ES-I3 (cell line): ENCODE results near the gene WNT10A.

Experiments
- H3K36me3 ChIP-seq: 2 replicates; pipeline ENCODE4 v1.6.1; 2013; ENCODE audit warnings: mild to moderate bottlenecking, low read length, control low read depth, moderate library complexity; ENCODE audit not compliant: insufficient read depth
- H3K4me1 ChIP-seq: 2 replicates; pipeline ENCODE4 v1.6.1; 2013; ENCODE audit warnings: mild to moderate bottlenecking, control low read depth, low read length; ENCODE audit not compliant: insufficient read depth
- H3K9ac ChIP-seq: 2 replicates; pipeline ENCODE4 v1.6.1; 2013; ENCODE audit warnings: low read depth, mild to moderate bottlenecking, low read length, moderate library complexity
- H3K9me3 ChIP-seq: 2 replicates; pipeline ENCODE4 v1.6.1; 2013; ENCODE audit warnings: mild to moderate bottlenecking, low read length, moderate library complexity; ENCODE audit not compliant: control insufficient read depth, insufficient read depth

WNT10A gene

DNA sequence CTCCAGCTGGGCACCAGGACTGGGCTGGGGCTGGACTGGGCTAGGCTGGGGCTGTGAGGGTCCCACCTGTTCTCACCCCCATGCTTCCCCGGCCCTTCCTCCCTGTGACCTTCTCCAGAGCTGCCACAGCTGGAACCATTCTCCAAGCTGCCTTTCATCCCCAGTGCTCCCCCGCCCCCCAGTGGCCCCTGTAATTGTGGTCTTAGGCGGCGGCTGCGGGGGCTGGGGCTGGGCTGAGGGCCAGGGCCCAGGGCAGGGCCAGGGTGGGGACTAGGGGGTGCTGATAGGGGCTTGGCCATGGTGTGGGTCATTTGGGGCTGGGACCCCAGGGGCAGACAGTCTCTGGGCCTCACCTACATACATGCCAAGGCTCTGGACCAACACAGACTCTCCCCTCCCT, 2.8 kb upstream of the WNT10A start:
- Histone ChIP-seq H3K4me1 (peaks cover 20% of the 10 kb centered on the region), H3K9ac (no peak overlapping the region), H3K36me3 (no peaks in the 10 kb centered on the region), H3K9me3 (no peaks in the 10 kb centered on the region)

DNA sequence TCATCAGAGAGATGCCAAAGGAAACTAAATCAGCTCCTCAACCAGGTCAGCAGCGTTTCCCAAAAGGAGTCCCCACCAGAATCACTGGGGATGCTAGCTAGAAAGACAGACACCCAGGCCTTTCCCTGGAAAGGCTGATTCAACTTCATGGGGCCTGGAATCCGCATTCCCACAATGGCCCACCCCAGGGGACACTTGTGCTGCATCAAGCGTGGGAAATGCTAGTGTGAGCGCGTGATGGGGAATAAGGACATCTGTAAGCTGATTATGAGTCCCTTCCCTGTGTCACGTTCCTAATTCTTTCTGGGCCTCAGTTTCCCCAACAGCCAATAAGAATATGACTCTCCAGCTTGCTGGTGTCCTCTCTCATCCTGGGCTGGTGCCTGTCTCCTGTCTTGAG, 2.2 kb upstream of the WNT10A start:
- no peaks in the 10 kb centered on the region for H3K36me3 ChIP-seq
- H3K9me3 ChIP-seq, result no peaks in the 10 kb centered on the region
- no peak overlapping the region for H3K9ac ChIP-seq
- peaks cover 20% of the 10 kb centered on the region for H3K4me1 ChIP-seq

DNA sequence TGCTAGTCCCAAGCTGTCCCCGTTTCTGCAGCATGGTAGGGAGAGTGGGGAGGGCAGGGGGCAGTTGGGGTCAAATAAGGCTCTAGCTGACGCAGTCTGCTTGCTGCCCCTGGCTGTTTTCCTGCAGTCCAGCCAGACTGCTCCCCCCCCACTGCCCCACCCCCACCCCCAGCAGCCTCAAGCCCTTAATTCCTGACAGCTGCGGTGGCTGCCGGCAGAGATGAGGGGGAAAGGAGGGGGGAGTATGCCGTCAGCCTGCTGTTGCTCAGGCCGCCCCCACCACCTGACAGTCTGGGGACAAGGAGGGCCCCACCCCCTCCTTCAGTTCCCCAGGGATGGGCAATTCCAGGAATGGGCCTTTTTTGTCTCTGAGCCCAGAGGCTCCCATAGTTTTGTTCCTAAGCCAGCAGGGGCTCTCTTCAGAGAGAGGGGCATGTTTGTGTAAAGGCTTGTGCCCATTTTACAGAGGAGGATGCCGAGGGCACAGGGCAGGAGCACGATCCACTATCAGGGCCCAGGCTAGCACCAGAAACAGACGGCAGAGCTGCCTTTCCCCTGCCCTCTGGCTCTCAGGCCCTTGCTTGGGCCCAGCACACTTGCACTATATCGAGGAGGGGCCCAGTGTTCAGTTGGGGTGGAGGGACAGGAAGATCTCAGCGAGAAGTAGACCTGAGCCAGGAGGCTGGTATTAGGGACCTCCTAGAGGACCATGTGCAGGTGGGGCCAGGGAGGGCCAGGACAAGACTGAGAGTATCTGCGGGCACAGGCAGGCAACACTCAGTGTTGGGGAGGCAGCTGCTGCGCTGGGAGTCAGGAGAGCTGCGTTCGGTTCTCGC, 1.5 kb upstream of the WNT10A start:
- Histone ChIP-seq H3K4me1 (peaks cover 20% of the 10 kb centered on the region), H3K9me3 (no peaks in the 10 kb centered on the region), H3K36me3 (no peaks in the 10 kb centered on the region), H3K9ac (no peak overlapping the region)

DNA sequence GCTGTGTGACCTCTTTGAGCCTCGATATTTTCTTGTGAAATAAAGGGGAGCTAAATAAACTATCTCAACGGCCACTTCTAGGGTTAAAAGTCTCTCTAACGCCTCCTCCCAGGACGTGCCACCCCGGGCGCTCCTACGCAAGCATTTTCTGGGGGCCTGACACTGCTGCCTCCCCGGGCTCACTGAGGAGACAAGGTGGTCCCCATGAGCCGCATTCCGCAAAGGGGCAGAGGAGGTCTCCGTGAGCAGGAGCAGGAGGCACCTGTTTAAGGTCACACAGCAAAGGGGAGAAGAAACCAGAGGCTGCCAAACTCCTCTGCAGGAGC, 913 bp upstream of the WNT10A start:
- Histone ChIP-seq H3K9me3 (no peaks in the 10 kb centered on the region), H3K36me3 (no peaks in the 10 kb centered on the region), H3K9ac (no peak overlapping the region), H3K4me1 (peaks cover 20% of the 10 kb centered on the region)

DNA sequence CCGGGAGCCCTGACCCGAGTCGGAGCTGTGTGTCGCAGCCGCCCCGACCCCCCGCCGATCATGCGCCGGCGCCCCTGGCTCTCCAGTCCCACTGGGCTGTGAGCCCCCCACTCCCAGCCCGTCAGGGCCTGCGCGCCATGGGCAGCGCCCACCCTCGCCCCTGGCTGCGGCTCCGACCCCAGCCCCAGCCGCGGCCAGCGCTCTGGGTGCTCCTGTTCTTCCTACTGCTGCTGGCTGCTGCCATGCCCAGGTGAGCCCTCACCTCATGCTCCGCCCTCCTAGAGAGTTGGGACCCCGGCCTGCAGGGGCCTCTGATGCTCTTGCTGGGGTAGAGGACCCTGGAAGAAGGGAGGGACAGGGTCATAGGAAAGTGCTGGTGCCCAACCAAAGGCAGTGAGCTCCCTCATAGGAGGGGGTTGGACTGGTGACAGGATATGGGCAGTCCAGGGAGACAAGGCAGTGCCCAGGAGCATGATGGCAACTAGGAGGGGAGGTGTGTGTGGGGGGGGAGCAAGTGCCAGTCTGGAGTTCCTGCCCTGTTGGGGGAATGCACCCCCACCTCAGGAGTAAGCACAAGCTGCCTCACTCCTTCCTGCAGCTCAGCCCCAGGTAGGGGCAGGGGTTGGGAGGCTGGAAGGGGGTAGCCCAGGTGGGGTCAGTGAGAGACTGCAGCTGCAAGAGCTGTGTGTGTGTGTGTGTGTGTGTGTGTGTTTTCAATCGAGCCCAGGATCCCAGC, 375 bp downstream of the WNT10A start:
- peak overlapping the region; percentile 27; the same call in 1 of the 2 replicates for H3K9ac ChIP-seq
- H3K36me3 ChIP-seq, result no peaks in the 10 kb centered on the region
- peaks cover 20% of the 10 kb centered on the region for H3K4me1 ChIP-seq
- H3K9me3 ChIP-seq, result no peaks in the 10 kb centered on the region

DNA sequence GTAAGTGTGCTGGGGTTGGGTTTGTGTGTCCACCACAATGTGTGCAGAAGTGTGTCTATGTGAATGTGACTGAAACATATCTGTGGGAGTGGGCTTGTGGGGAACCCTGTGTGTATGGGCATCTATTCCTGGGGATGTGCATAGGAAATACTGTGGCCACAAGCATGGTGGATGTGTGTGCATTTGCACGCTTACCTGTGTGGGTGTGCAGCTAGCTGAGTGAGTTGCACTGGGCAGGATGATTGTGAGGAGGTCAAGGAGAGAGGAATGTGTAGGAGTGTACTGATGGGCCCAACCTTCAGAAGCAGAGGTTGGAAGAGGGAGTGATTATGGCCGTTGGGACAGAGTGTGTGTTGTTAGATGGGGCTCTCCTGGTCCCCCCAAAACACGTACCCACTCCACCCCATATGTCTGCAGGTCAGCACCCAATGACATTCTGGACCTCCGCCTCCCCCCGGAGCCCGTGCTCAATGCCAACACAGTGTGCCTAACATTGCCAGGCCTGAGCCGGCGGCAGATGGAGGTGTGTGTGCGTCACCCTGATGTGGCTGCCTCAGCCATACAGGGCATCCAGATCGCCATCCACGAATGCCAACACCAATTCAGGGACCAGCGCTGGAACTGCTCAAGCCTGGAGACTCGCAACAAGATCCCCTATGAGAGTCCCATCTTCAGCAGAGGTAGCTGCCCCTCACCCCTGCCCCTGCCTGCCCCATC, 1.2 kb downstream of the WNT10A start:
- Histone ChIP-seq H3K36me3 (no peaks in the 10 kb centered on the region), H3K9me3 (no peaks in the 10 kb centered on the region), H3K4me1 (peaks cover 20% of the 10 kb centered on the region), H3K9ac (no peak overlapping the region)

DNA sequence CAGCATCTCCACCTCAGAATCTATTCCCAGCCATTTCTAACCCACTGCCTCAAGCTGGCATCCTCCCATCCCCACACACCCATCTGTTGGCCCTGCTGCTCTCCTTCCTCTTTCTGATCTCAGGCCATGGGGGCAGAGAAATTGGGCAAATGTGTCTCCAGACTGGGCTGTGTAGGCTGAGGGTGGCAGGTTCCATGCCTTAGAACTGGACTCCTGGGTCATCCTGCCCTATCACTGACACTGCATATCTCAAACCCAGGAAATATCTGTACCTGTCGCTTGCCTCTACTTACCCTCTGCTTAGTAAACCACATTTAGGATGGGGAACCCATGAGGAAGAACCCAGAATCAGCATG, 1.8 kb downstream of the WNT10A start:
- Histone ChIP-seq H3K36me3 (no peaks in the 10 kb centered on the region), H3K9me3 (no peaks in the 10 kb centered on the region), H3K4me1 (peaks cover 20% of the 10 kb centered on the region), H3K9ac (no peak overlapping the region)

DNA sequence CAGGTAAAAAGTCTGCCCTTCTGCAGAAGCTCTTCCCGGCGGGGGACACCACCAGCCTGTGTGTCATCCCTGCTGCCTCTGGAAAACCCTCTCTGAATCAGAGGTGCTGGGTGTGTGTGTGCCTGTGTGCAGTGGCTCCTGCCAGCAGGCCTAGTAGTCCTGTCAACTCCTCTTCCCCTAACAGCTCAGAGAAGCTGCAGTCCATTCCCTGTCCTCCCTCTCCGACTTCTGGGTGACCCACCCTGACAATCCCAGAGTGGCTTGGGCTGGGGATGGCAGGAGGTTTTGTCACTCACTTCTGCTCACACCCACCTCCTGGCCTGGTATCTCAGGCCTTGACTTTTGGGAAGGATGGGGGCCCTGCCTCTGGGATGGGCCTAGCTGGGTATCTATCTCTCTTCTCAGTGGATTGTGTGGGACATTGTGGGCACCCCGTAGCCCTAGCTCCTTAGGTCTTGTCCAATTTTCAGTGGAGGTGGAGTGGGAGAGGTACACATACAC, 2.3 kb downstream of the WNT10A start:
- H3K9ac ChIP-seq, result no peak overlapping the region
- peaks cover 17% of the 10 kb centered on the region for H3K4me1 ChIP-seq
- H3K9me3 ChIP-seq, result no peaks in the 10 kb centered on the region
- no peaks in the 10 kb centered on the region for H3K36me3 ChIP-seq

DNA sequence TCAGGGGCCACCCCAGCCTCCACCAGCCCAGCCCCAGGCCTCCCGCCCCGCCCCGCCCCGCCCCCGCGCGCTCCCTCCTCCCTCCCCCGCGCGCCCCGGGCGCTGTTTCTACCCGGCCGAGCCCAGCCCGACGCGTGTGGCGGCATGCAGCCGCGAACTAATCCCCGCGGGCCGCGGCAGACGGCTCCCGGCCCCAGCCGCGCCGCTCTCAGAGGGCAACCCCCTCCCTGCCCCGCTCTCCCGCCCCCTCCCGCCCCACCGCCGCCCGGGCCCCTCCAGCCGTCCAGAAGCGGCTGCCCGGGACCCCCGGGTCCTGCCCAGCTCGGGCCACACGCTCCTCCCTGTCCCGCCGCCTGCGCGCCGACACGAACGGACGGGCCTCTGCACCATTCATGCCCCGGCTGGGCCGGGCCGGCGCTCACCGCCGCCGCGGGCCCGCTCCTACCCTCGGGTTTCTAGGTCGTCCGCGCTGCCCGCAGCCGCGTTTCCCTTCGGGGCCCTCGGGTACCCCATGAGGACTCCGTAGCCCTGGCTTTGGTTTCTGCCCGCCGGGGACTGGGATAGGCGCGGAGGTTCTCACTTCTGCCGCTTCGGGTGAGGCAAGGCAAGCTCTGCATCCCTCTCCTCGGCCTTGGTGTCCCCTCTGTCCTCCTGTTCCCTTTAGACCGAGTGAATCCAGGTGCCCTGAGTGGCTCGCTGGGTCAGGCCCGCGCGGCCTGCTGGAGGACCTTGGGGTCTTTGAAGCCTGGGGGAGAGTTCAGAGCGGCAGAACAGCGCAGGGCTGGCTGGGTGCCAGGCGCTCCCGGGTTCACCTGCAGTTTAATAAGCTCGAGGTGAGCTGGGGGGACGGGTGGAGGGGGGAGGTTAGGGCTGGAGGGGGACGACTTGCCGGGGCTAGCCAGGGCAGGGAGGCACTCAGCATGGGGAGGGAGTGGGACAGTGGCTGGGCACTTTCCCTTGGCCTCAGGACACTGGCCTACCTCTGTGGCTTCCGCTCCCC, 3.1 kb downstream of the WNT10A start:
- H3K9me3 ChIP-seq, result no peaks in the 10 kb centered on the region
- no peaks in the 10 kb centered on the region for H3K36me3 ChIP-seq
- peak overlapping the region; percentile 39; the same call in 1 of the 2 replicates for H3K9ac ChIP-seq
- H3K4me1 ChIP-seq, result peaks cover 9% of the 10 kb centered on the region; the same call in 1 of the 2 replicates

DNA sequence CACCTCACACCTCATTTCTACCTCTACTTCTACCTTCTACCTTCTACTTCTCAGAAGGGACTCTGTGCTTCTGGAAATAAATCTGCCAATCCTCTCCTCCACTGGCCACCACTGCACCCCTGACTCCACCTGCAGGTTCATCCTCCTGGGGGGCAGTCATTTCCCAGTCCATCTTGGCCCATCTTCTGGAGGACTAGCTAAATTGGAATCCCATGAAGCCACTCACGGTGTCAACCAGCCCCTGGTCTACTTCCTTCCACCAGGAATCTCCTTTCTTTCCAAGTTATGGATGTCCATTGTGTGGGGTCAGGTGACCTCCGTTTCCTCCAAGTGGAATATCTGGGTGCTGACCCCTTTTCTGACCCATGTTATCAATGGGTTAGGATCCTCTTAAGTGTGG, 3.9 kb downstream of the WNT10A start:
- H3K9me3 ChIP-seq, result no peaks in the 10 kb centered on the region
- H3K9ac ChIP-seq, result no peak overlapping the region
- H3K36me3 ChIP-seq, result no peaks in the 10 kb centered on the region
- peaks cover 4% of the 10 kb centered on the region; the same call in 1 of the 2 replicates for H3K4me1 ChIP-seq

DNA sequence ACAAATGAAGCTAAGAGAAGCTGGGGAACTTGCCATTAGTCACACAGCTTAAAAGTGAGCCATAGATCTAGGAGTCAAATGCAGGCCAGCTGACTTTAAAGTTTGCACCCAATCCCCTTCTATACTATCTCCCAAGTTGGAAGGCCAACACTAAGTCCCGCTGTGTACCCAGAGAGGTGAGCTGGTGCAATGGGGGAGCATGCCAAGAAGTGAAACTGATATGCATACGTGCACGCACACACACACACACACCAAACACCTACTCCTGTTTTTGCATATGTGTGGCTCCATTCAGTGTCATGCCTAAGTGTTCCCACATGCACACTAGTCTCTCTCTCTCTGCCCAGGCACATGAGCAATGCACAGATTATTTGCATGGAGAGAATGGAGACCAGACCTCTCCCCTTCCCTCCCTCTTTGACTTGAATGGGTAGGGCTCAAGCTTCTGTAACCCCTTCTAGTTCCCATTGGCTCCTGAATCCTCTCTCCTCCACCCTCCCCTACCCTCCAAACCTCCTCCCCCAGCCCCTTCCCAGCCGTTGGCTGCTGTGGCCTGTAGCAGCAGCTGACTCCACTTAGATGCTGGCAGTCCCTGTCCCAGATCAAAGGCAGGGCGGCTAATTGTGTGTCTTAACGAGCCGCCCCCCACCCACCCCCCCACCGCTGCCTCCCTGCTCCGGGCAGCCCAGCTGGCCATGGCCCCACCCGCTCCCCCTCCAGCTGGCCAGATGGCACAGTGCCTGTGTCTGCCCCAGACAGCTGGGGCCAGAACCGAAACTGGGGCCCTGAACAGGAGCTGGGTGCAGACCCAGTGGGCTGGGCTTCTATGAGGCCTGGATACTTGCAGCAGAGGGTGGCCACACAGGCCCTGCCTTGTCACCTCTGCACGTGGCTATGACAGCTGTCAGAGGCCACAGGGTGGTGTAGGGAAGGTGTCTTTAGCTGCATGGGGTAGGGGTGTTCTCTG, 5.6 kb downstream of the WNT10A start:
- H3K9ac ChIP-seq, result no peak overlapping the region
- H3K4me1 ChIP-seq, result no peaks in the 10 kb centered on the region
- H3K9me3 ChIP-seq, result no peaks in the 10 kb centered on the region
- H3K36me3 ChIP-seq, result no peaks in the 10 kb centered on the region

DNA sequence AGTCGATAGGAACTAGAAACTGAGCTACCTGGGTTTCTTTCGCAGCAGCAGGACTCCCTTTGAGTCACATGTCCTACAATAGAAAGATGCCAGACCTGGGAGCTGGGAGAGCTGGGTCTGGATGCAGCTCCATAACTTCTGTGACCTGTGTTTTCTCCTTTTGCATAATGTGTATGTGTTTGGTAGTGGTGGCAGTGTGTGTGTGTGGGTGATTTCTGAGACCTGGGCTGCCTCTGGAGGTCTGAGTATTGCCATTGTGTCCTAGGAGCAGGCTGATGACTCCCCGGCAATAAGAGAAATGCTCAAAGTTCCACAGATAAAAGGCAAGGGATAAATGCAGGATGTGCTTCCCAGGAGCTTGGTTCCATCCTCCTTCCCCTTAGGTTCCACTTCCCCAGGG, 6.4 kb downstream of the WNT10A start:
- no peak overlapping the region for H3K9ac ChIP-seq
- H3K4me1 ChIP-seq, result no peaks in the 10 kb centered on the region
- no peaks in the 10 kb centered on the region for H3K9me3 ChIP-seq
- H3K36me3 ChIP-seq, result no peaks in the 10 kb centered on the region

DNA sequence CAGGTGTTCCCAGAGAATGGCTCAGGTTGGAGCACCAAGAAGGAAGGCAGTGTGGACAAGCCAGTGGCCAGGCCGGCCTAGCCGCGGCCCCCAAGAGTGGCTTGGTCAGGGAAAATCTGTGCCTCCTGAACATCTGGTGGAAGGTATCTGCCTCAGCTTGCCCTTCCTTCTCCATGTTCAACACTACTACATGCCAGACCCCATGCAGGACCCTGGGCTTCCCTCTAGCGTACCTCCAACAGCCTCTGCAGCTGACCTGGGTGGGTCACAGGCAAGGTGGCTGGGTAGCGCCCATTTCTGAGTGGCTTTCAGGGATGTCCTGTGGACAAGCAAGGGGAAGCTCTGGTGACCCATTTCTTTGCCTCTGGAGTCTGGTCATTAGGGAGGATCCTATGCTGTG, 7.7 kb downstream of the WNT10A start:
- Histone ChIP-seq H3K36me3 (no peaks in the 10 kb centered on the region), H3K9ac (no peak overlapping the region), H3K4me1 (no peaks in the 10 kb centered on the region), H3K9me3 (no peaks in the 10 kb centered on the region)
